MM.1S (cell line): Measurements from ENCODE around the gene OSR1.

Experiments
- DNase-seq: peaks from one replicate; pipeline ENCODE4 v3.0.0-alpha.2; 2015
- H2AFZ ChIP-seq: fragments of 300-600 bp; sonication (generic); 2 replicates; pipeline ENCODE4 v1.6.0; 2016; ENCODE audit warnings: antibody characterized with exemption, low read length
- H3F3A ChIP-seq: fragments of 300-600 bp; sonication (generic); 2 replicates; pipeline ENCODE4 v1.6.1; 2016; ENCODE audit warnings: mild to moderate bottlenecking, antibody characterized with exemption, low read length, moderate library complexity, mixed read lengths; ENCODE audit not compliant: insufficient read depth
- H3K27ac ChIP-seq: fragments of 300-600 bp; sonication (generic); 2 replicates; pipeline ENCODE4 v1.5.1; 2016; ENCODE audit warnings: mild to moderate bottlenecking, low read length
- H3K27me3 ChIP-seq: fragments of 300-600 bp; sonication (generic); replicated peaks from 2 replicates; pipeline ENCODE4 v1.6.0; 2016; ENCODE audit warnings: low read length; ENCODE audit not compliant: insufficient read depth
- H3K36me3 ChIP-seq: fragments of 300-600 bp; sonication (generic); replicated peaks from 2 replicates; pipeline ENCODE4 v1.6.1; 2016; ENCODE audit warnings: mild to moderate bottlenecking, low read length, mixed read lengths; ENCODE audit not compliant: insufficient read depth
- H3K4me1 ChIP-seq: fragments of 300-600 bp; sonication (generic); 2 replicates; pipeline ENCODE4 v1.6.1; 2016; ENCODE audit warnings: low read length, mixed read lengths
- H3K4me2 ChIP-seq: fragments of 300-600 bp; sonication (generic); 2 replicates; pipeline ENCODE4 v1.6.0; 2016; ENCODE audit warnings: low read depth, low read length
- H3K4me3 ChIP-seq: fragments of 300-600 bp; sonication (generic); 2 replicates; pipeline ENCODE4 v1.5.1; 2016; ENCODE audit warnings: low read length, mixed read lengths
- H3K79me2 ChIP-seq: fragments of 300-600 bp; sonication (generic); 2 replicates; pipeline ENCODE4 v1.6.1; 2016; ENCODE audit warnings: mixed run types, low read length, mixed read lengths
- H3K9ac ChIP-seq: fragments of 300-600 bp; sonication (generic); 2 replicates; pipeline ENCODE4 v1.6.1; 2016; ENCODE audit warnings: low read length, mixed read lengths
- H3K9me2 ChIP-seq: fragments of 300-600 bp; sonication (generic); replicated peaks from 2 replicates; pipeline ENCODE4 v1.6.1; 2016; ENCODE audit warnings: mild to moderate bottlenecking, low read length, mixed read lengths; ENCODE audit not compliant: insufficient read depth
- H3K9me3 ChIP-seq: fragments of 300-600 bp; sonication (generic); replicated peaks from 2 replicates; pipeline ENCODE4 v1.6.1; 2016; ENCODE audit warnings: mild to moderate bottlenecking, low read length, mixed read lengths; ENCODE audit not compliant: insufficient read depth
- H4K20me1 ChIP-seq: fragments of 300-600 bp; sonication (generic); 2 replicates; pipeline ENCODE4 v1.6.1; 2016; ENCODE audit warnings: mild to moderate bottlenecking, low read length, moderate library complexity, mixed read lengths; ENCODE audit not compliant: insufficient read depth
- CTCF ChIP-seq: fragments of 300-600 bp; sonication (generic); IDR thresholded peaks from 2 replicates; pipeline ENCODE4 v1.5.1; 2016; ENCODE audit warnings: antibody characterized with exemption, low read length, mixed read lengths
- EZH2 ChIP-seq: fragments of 300-600 bp; sonication (generic); optimal IDR thresholded peaks from 2 replicates; pipeline ENCODE3; 2017; ENCODE audit warnings: low read depth, mild to moderate bottlenecking, antibody characterized with exemption, low read length, mixed read lengths
- EZH2phosphoT487 ChIP-seq: fragments of 300-600 bp; sonication (generic); IDR thresholded peaks from 2 replicates; pipeline ENCODE4 v1.6.1; 2018; ENCODE audit warnings: antibody characterized with exemption, low read length

Gene OSR1

GRCh38 chr2:19350678-19351401 is 7.6 kb downstream of the OSR1 start:
- H3K79me2 ChIP-seq: 0 out of 2 replicates have a peak, but pooled peaks cover 3% of the 10 kb centered on the region
- no peaks in the 10 kb centered on the region for H3K9me2 ChIP-seq
- H3K27ac ChIP-seq: no peak overlapping the region
- TF ChIP-seq EZH2phosphoT487: no peak
- no peak for TF ChIP-seq EZH2
- TF ChIP-seq CTCF: no peak
- no peaks in the 10 kb centered on the region for H3K9me3 ChIP-seq
- no peaks in the 10 kb centered on the region for H4K20me1 ChIP-seq
- H3K4me1 ChIP-seq: peaks cover 13% of the 10 kb centered on the region; the same call in 1 of the 2 replicates
- H2AFZ ChIP-seq: no peak overlapping the region
- peak overlapping the region; percentile 81; the same call in 1 of the 2 replicates for H3K4me2 ChIP-seq
- no peaks in the 10 kb centered on the region for H3K36me3 ChIP-seq
- no peak for DNase-seq
- H3K4me3 ChIP-seq: peak overlapping the region; percentile 38; the same call in 1 of the 2 replicates
- no peaks in the 10 kb centered on the region; the same call in 1 of the 2 replicates for H3F3A ChIP-seq
- H3K27me3 ChIP-seq: peaks cover 44% of the 10 kb centered on the region
- no peak overlapping the region for H3K9ac ChIP-seq

- H3K79me2 ChIP-seq: 0 out of 2 replicates have a peak, but pooled peaks cover 3% of the 10 kb centered on the region
- TF ChIP-seq EZH2phosphoT487 (no peak), EZH2 (no peak), CTCF (peak; percentile 88)
- peak overlapping the region; percentile 55; the same call in 1 of the 2 replicates for H3K4me2 ChIP-seq
- H3K9me2 ChIP-seq: no peaks in the 10 kb centered on the region
- no peaks in the 10 kb centered on the region; the same call in 1 of the 2 replicates for H3F3A ChIP-seq
- no peaks in the 10 kb centered on the region for H3K9me3 ChIP-seq
- H2AFZ ChIP-seq: 0 out of 2 replicates have a peak overlapping the region, but pooled peaks have one; percentile 13
- H4K20me1 ChIP-seq: no peaks in the 10 kb centered on the region
- no peaks in the 10 kb centered on the region for H3K36me3 ChIP-seq
- no peak overlapping the region for H3K4me3 ChIP-seq
- no peak overlapping the region for H3K27ac ChIP-seq
- peak; percentile 54 for DNase-seq
- H3K27me3 ChIP-seq: peaks cover 38% of the 10 kb centered on the region
- no peak overlapping the region for H3K9ac ChIP-seq
- H3K4me1 ChIP-seq: peaks cover 13% of the 10 kb centered on the region; the same call in 1 of the 2 replicates
Measured at GRCh38 chr2:19349911-19350677, 8.3 kb downstream of the OSR1 start.

- Histone ChIP-seq H2AFZ (peak overlapping the region; percentile 59; the same call in 1 of the 2 replicates), H3K27me3 (peaks cover 30% of the 10 kb centered on the region), H3K9ac (no peak overlapping the region), H3K4me3 (peak overlapping the region; percentile 69), H3K4me1 (peaks cover 13% of the 10 kb centered on the region; the same call in 1 of the 2 replicates), H3K27ac (no peak overlapping the region), H3K4me2 (peak overlapping the region; percentile 79), H3K9me3 (no peaks in the 10 kb centered on the region), H3F3A (no peaks in the 10 kb centered on the region; the same call in 1 of the 2 replicates), H3K79me2 (0 out of 2 replicates have a peak, but pooled peaks cover 3% of the 10 kb centered on the region), H4K20me1 (no peaks in the 10 kb centered on the region), H3K36me3 (no peaks in the 10 kb centered on the region), H3K9me2 (no peaks in the 10 kb centered on the region)
- no peak for DNase-seq
- TF ChIP-seq CTCF: no peak
- TF ChIP-seq EZH2: no peak
- no peak for TF ChIP-seq EZH2phosphoT487
Measured at GRCh38 chr2:19348692-19349091, 9.7 kb downstream of the OSR1 start.
